CD4-positive, alpha-beta T cell treated with Interferon alpha-2 for 1 hour (primary cell): Measurements from ENCODE around the gene HDAC4.

Experiments used
- DNase-seq, 2 donors: peaks; one replicate each; pipeline ENCODE4 v3.0.0-alpha.2; 2020 to 2022

The HDAC4 gene

GRCh38 chr2:239291475-239292350 lies 109.1 kb downstream of the HDAC4 start:
- no peak for DNase-seq

GRCh38 chr2:239290618-239291474 lies 110.0 kb downstream of the HDAC4 start:
- DNase-seq, result no peak

GRCh38 chr2:239289545-239289944 lies 111.3 kb downstream of the HDAC4 start:
- DNase-seq, result peak; percentile 30 to 57

- DNase-seq, result peak; percentile 49 to 69
These were observed 111.8 kb downstream of the HDAC4 start for GRCh38 chr2:239288951-239289511.

GRCh38 chr2:239288237-239288636 lies 112.6 kb downstream of the HDAC4 start:
- DNase-seq, result no peak

- DNase-seq, result no peak
These were observed 113.4 kb downstream of the HDAC4 start for GRCh38 chr2:239287461-239287860.

GRCh38 chr2:239286901-239287300 lies 113.9 kb downstream of the HDAC4 start:
- DNase-seq, result no peak

GRCh38 chr2:239285932-239286230 lies 114.9 kb downstream of the HDAC4 start:
- no peak for DNase-seq

- peak; percentile 43 to 47 for DNase-seq
These were observed 115.5 kb downstream of the HDAC4 start for GRCh38 chr2:239285071-239285931.

- no peak for DNase-seq
These were observed 116.6 kb downstream of the HDAC4 start for GRCh38 chr2:239283961-239284795.

GRCh38 chr2:239283288-239283945 lies 117.4 kb downstream of the HDAC4 start:
- DNase-seq, result no peak

- DNase-seq, result no peak
These were observed 118.2 kb downstream of the HDAC4 start for GRCh38 chr2:239282448-239283287.

- DNase-seq, result peak; percentile 30 to 60
These were observed 120.4 kb downstream of the HDAC4 start for GRCh38 chr2:239280296-239281017.

GRCh38 chr2:239279508-239280295 lies 121.1 kb downstream of the HDAC4 start:
- no peak for DNase-seq

GRCh38 chr2:239278941-239279365 lies 121.9 kb downstream of the HDAC4 start:
- DNase-seq, result no peak

GRCh38 chr2:239278361-239278760 lies 122.5 kb downstream of the HDAC4 start:
- DNase-seq, result no peak

GRCh38 chr2:239277401-239278085 lies 123.3 kb downstream of the HDAC4 start:
- DNase-seq, result no peak

GRCh38 chr2:239276851-239277250 lies 124.0 kb downstream of the HDAC4 start:
- no peak for DNase-seq
